HAP-1 (cell line): ENCODE data around the gene GOLGA8R.
"Not testable (repeated sequence)": the region's sequence is repeated elsewhere in the genome, so short reads cannot be mapped to it uniquely, and the experiment has no call there.

Experiments used
- DNase-seq, 2 experiments: peaks; one replicate each; pipeline ENCODE4 v3.0.0-alpha.2; 2016 to 2020; ENCODE audit warnings: low spot score in 2 of 2
- H3K27me3 ChIP-seq: fragments of 250-450 bp; sonication (Bioruptor Pico); 2 replicates; pipeline ENCODE4 v1.5.1; 2020; ENCODE audit warnings: low read depth, mild to moderate bottlenecking, moderate library complexity
- H3K36me3 ChIP-seq: fragments of 250-450 bp; sonication (Bioruptor Pico); replicated peaks from 2 replicates; pipeline ENCODE4 v1.5.1; 2020; ENCODE audit warnings: mild to moderate bottlenecking
- H3K4me1 ChIP-seq: fragments of 250-450 bp; sonication (Bioruptor Pico); 2 replicates; pipeline ENCODE4 v1.5.1; 2020; ENCODE audit warnings: mild to moderate bottlenecking
- H3K4me3 ChIP-seq: fragments of 250-450 bp; sonication (Bioruptor Pico); 2 replicates; pipeline ENCODE4 v1.5.1; 2020; ENCODE audit warnings: mild to moderate bottlenecking, moderate library complexity
- H3K9me3 ChIP-seq: fragments of 250-450 bp; sonication (Bioruptor Pico); 2 replicates; pipeline ENCODE4 v1.5.1; 2020; ENCODE audit warnings: mild to moderate bottlenecking, moderate library complexity
- in situ Hi-C: fragments of 300-500 bp; cut with MboI; formaldehyde crosslinking; loops from 3 replicates; pipeline ENCODE4 v1.14.3; 2020; ENCODE audit warnings: low sequenced_read_pairs, inconsistent platforms, mixed read lengths

The GOLGA8R gene

GRCh38 chr15:30414160-30414559 lies at the start of gene GOLGA8R:
Gene GOLGA8R (minus strand): TSS chr15:30414260. CDS start chr15:30414162, 98 bp downstream.
- H3K27me3 ChIP-seq, H3K4me1 ChIP-seq, H3K4me3 ChIP-seq, DNase-seq, H3K36me3 ChIP-seq, in situ Hi-C loops, H3K9me3 ChIP-seq: not testable (repeated sequence)

GRCh38 chr15:30463849-30464248 lies 49.8 kb upstream of the GOLGA8R start:
- H3K4me1 ChIP-seq, H3K4me3 ChIP-seq, H3K9me3 ChIP-seq, H3K27me3 ChIP-seq, in situ Hi-C loops, H3K36me3 ChIP-seq, DNase-seq: not testable (repeated sequence)

GRCh38 chr15:30462176-30462575 lies 48.1 kb upstream of the GOLGA8R start:
- in situ Hi-C loops, H3K36me3 ChIP-seq, H3K4me3 ChIP-seq, H3K4me1 ChIP-seq, H3K9me3 ChIP-seq, DNase-seq, H3K27me3 ChIP-seq: not testable (repeated sequence)

- H3K4me3 ChIP-seq, H3K9me3 ChIP-seq, in situ Hi-C loops, H3K27me3 ChIP-seq, H3K4me1 ChIP-seq, H3K36me3 ChIP-seq, DNase-seq: not testable (repeated sequence)
Observed at GRCh38 chr15:30452702-30453101, 38.6 kb upstream of the GOLGA8R start.

GRCh38 chr15:30438348-30438747 lies 24.3 kb upstream of the GOLGA8R start:
- DNase-seq, H3K27me3 ChIP-seq, H3K4me1 ChIP-seq, in situ Hi-C loops, H3K9me3 ChIP-seq, H3K4me3 ChIP-seq, H3K36me3 ChIP-seq: not testable (repeated sequence)

GRCh38 chr15:30435878-30436277 lies 21.8 kb upstream of the GOLGA8R start:
- H3K4me3 ChIP-seq, H3K4me1 ChIP-seq, in situ Hi-C loops, H3K27me3 ChIP-seq, DNase-seq, H3K9me3 ChIP-seq, H3K36me3 ChIP-seq: not testable (repeated sequence)

- H3K4me3 ChIP-seq, in situ Hi-C loops, DNase-seq: not testable (repeated sequence)
Observed at GRCh38 chr15:30420723-30421122, 6.7 kb upstream of the GOLGA8R start.

GRCh38 chr15:30407636-30408035 lies 6.4 kb downstream of the GOLGA8R start:
- peak in 1 of 2 experiments; percentile 4 for DNase-seq
- H3K36me3 ChIP-seq, H3K27me3 ChIP-seq, H3K4me1 ChIP-seq, in situ Hi-C loops, H3K9me3 ChIP-seq, H3K4me3 ChIP-seq: not testable (repeated sequence)

More at GRCh38 chr15:30420723-30421122, 6.7 kb upstream of the GOLGA8R start:
- H3K4me1 ChIP-seq, H3K27me3 ChIP-seq, H3K9me3 ChIP-seq, H3K36me3 ChIP-seq: not testable (repeated sequence)

- in situ Hi-C loops, H3K27me3 ChIP-seq, H3K9me3 ChIP-seq, H3K4me3 ChIP-seq, H3K36me3 ChIP-seq, H3K4me1 ChIP-seq: not testable (repeated sequence)
- DNase-seq: peak in 1 of 2 experiments; percentile 73
Observed at GRCh38 chr15:30398988-30399387, 15.1 kb downstream of the GOLGA8R start.

- DNase-seq, H3K4me1 ChIP-seq, H3K9me3 ChIP-seq, H3K27me3 ChIP-seq, H3K36me3 ChIP-seq, in situ Hi-C loops: not testable (repeated sequence)
- H3K4me3 ChIP-seq: peak overlapping the region; percentile 21
Observed at GRCh38 chr15:30393664-30393991, 20.4 kb downstream of the GOLGA8R start.

- H3K27me3 ChIP-seq, H3K36me3 ChIP-seq, in situ Hi-C loops, H3K4me1 ChIP-seq, H3K9me3 ChIP-seq: not testable (repeated sequence)
- DNase-seq: peak; percentile 1 to 24
- peak within 1 kb of the TSS; percentile 21 for H3K4me3 ChIP-seq
Observed at GRCh38 chr15:30392766-30393663, 21.0 kb downstream of the GOLGA8R start, which contains the start of gene CHRFAM7A. Gene CHRFAM7A (minus strand): TSS chr15:30393540. CDS start chr15:30383351, 10,189 bp downstream.

- H3K27me3 ChIP-seq, H3K9me3 ChIP-seq, H3K4me1 ChIP-seq, DNase-seq, in situ Hi-C loops, H3K36me3 ChIP-seq, H3K4me3 ChIP-seq: not testable (repeated sequence)
Observed at GRCh38 chr15:30386318-30386887, 27.7 kb downstream of the GOLGA8R start.

GRCh38 chr15:30377082-30377413 lies 37.0 kb downstream of the GOLGA8R start:
- DNase-seq, in situ Hi-C loops: not testable (repeated sequence)

GRCh38 chr15:30376375-30377081 lies 37.5 kb downstream of the GOLGA8R start:
- in situ Hi-C loops, H3K36me3 ChIP-seq, H3K27me3 ChIP-seq, DNase-seq, H3K9me3 ChIP-seq, H3K4me1 ChIP-seq, H3K4me3 ChIP-seq: not testable (repeated sequence)

More at GRCh38 chr15:30377082-30377413, 37.0 kb downstream of the GOLGA8R start:
- not testable (repeated sequence) for H3K27me3 ChIP-seq, H3K4me3 ChIP-seq, H3K9me3 ChIP-seq, H3K36me3 ChIP-seq, H3K4me1 ChIP-seq
